ENCODE data around the gene KLK4.

DNA sequence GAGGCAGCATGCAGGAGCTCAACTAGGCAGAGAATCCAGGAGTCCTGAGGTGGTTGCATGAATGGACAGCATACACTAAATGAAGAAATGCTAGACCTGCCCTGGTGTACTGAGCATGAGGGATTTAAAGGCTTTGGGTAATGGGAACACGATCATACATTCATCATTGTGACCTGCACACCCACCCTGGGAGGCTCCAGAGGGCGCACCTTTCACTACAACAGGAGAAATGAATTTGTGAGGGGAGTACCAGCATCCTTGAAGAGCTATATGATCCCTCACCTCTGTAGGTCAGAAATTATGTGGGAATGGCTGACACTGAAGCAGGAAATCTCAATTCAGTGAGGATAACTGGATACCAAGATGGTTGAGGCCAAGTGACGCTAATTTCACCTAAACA is 29.0 kb downstream of the KLK4 start:
- TF ChIP-seq CREB1 (IDR thresholded peaks at IDR 0.05; ENCODE audit: low read depth) (no peak), YY1 (IDR thresholded peaks at IDR 0.05; ENCODE audit: low read depth) (no peak), RAD21 (IDR thresholded peaks at IDR 0.05; ENCODE audit: low read depth) (no peak), CEBPB (IDR thresholded peaks at IDR 0.05) (no peak)

Measured in Ishikawa (cell line).